ENCODE measurements around the gene TIPARP.

GRCh38 chr3:156632601-156633000, 41.8 kb upstream of the TIPARP start:
- no peak for TF ChIP-seq CTCF (conservative IDR thresholded peaks at IDR 0.05; ENCODE audit: low read length)
- no peak for TF ChIP-seq EZH2phosphoT487 (IDR thresholded peaks at IDR 0.05; ENCODE audit: borderline replicate concordance)
